ENCODE measurements around the gene GLB1L3.

Gene GLB1L3

DNA sequence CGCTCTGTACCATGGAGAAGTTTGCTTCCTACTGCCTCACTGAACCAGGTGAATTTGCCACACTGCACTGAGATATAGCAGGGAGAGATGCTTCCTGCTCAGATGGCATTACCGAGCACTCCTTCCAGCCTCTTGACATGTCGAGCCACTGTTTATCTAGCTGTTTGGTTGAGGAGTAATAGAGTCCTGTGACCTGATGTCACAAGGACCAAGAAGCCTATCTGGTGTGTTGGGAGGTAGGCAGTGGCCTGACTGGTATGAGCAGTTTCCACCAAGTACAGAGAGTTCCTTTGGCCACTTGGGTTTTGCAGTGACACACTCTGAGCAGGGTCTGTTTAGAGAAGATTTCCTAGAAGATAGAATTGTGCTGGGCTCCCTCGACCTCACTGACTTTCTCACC, 17.6 kb upstream of the GLB1L3 start:
- TF ChIP-seq, protein P1, sequence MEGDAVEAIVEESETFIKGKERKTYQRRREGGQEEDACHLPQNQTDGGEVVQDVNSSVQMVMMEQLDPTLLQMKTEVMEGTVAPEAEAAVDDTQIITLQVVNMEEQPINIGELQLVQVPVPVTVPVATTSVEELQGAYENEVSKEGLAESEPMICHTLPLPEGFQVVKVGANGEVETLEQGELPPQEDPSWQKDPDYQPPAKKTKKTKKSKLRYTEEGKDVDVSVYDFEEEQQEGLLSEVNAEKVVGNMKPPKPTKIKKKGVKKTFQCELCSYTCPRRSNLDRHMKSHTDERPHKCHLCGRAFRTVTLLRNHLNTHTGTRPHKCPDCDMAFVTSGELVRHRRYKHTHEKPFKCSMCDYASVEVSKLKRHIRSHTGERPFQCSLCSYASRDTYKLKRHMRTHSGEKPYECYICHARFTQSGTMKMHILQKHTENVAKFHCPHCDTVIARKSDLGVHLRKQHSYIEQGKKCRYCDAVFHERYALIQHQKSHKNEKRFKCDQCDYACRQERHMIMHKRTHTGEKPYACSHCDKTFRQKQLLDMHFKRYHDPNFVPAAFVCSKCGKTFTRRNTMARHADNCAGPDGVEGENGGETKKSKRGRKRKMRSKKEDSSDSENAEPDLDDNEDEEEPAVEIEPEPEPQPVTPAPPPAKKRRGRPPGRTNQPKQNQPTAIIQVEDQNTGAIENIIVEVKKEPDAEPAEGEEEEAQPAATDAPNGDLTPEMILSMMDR (IDR thresholded peaks at IDR 0.05; ENCODE audit: low read depth, low read length, missing control alignments): no peak
- Histone ChIP-seq H3K27me3 (replicated peaks) (no peaks in the 10 kb centered on the region), H3K36me3 (replicated peaks) (peaks cover 28% of the 10 kb centered on the region), H3K27ac (no peak overlapping the region), H3K4me3 (ENCODE audit: low read depth, low read length) (no peak overlapping the region)
- DNase-seq: no peak
- in situ Hi-C loops (cut with HindIII; ENCODE audit: low pct_ligation_motif_present, low sequenced_read_pairs): no loop called here

DNA sequence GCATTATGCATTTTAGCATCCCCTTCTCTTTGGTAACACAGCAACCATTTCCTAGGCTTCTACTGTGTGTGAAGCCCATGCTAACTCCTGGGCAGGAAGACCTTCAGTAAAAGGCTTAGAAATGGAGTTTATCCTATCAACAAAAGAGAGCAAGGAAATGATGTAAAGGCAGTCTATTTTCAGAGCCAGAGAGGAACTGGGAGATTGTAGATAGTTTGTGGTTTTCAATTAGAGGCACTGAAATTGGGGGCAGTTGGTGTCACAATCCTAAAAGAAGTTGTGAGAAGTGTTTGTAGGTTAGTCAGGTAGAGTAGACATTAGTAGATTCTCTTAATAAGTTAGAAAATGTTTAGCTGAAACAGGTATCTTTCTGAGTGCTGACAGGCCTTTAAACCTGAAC, 15.7 kb upstream of the GLB1L3 start:
- no peak for DNase-seq
- Histone ChIP-seq H3K4me3 (ENCODE audit: low read depth, low read length) (no peak overlapping the region), H3K36me3 (replicated peaks) (peaks cover 30% of the 10 kb centered on the region), H3K27ac (no peak overlapping the region), H3K27me3 (replicated peaks) (no peaks in the 10 kb centered on the region)
- TF ChIP-seq, protein P1 (IDR thresholded peaks at IDR 0.05; ENCODE audit: low read depth, low read length, missing control alignments): no peak
- in situ Hi-C loops (cut with HindIII; ENCODE audit: low pct_ligation_motif_present, low sequenced_read_pairs): no loop called here

DNA sequence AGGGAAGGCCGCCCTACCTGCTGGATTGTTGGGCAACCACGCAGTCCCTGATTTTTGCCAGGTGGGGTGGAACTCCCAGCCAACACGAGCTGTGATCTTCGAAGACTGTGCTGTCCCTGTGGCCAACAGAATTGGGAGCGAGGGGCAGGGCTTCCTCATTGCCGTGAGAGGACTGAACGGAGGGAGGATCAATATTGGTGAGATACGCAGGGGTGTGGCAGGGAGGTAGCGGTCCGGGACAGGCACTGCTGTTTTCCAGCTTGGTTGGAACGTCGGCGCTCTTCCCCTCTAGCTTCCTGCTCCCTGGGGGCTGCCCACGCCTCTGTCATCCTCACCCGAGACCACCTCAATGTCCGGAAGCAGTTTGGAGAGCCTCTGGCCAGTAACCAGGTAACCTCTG, 15.2 kb upstream of the GLB1L3 start:
- H3K27ac ChIP-seq: no peak overlapping the region
- no peak overlapping the region for H3K4me3 ChIP-seq (ENCODE audit: low read depth, low read length)
- peaks cover 30% of the 10 kb centered on the region for H3K36me3 ChIP-seq (replicated peaks)
- in situ Hi-C loops (cut with HindIII; ENCODE audit: low pct_ligation_motif_present, low sequenced_read_pairs): no loop called here
- TF ChIP-seq, protein P1 (IDR thresholded peaks at IDR 0.05; ENCODE audit: low read depth, low read length, missing control alignments): no peak
- H3K27me3 ChIP-seq (replicated peaks): no peaks in the 10 kb centered on the region
- no peak for DNase-seq

DNA sequence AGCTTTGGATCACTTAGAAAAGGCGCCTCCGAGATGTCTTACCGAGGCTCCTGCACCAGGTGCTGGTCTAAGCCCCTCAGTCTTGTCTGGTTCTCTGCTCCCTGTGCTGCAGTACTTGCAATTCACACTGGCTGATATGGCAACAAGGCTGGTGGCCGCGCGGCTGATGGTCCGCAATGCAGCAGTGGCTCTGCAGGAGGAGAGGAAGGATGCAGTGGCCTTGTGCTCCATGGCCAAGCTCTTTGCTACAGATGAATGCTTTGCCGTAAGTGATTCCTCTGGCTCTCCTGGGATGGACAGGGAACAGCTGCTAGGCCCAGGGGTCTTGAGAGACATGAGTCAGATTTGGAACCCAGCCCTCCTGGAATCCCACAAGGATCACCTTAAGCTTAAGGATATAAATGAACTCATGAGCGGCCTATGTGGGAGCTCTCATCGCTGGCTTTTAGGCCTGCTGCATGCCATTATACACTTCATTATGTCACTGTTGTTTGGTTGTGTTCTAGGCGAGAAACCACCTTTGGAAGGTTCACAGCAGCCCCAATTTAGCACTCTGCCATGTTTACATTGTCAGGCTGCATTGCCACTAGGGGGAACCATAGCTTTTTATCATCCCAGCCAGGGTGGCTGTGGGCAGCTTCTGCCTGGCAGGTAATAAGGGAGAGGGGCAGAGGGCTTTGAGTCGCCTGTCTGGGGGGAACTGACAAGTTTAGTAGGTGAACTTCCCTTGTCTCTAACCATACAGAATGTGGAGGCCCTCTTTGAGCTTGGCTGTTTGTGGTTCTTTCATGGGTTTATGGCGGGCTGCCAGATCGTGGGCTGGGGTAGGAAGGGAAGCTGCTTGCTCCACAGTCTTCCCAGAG, 14.3 kb upstream of the GLB1L3 start:
- DNase-seq: no peak
- no peak overlapping the region for H3K27ac ChIP-seq
- H3K36me3 ChIP-seq (replicated peaks): peaks cover 30% of the 10 kb centered on the region
- in situ Hi-C loops (cut with HindIII; ENCODE audit: low pct_ligation_motif_present, low sequenced_read_pairs): no loop called here
- TF ChIP-seq, protein P1 (IDR thresholded peaks at IDR 0.05; ENCODE audit: low read depth, low read length, missing control alignments): peak; percentile 76
- no peak overlapping the region for H3K4me3 ChIP-seq (ENCODE audit: low read depth, low read length)
- no peaks in the 10 kb centered on the region for H3K27me3 ChIP-seq (replicated peaks)

DNA sequence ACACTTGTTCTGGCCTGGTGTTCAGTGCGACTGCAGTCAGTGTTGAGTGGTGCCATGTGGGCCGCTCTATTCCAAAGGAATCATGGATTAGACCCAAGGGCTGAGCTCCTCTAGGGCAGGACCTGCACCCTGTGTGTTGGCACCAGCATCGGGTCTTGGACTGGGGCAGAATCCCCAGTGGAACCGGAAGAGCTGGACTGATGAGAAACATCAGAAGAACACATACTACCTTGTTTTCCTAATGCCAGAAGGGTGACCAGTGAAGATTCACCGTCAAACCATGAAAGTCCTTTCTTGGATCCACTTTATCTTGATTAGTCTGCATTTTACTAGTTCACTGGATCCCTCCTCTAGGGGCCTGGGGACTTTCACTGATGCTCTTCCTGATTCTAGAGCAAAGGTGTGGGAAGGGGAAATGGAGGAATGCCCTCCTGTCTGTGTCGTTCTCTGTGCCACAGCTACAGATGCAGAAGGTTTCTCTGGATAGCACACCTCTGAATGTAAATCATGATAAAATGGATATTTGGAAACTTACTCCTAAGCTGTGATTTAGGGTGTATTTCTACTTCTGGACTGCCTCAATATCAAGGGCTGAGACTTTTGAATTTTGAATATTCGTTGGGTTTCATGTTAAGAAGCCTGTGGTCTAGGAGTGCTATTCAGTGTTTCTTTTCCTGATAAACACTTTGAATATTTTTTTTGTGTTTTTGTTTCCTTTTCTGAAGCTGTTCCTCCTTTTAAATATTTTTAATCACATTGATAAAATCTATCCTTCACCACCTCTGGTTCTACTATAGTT, 11.0 kb upstream of the GLB1L3 start:
- DNase-seq: no peak
- Histone ChIP-seq H3K36me3 (replicated peaks) (peaks cover 17% of the 10 kb centered on the region), H3K27ac (no peak overlapping the region), H3K4me3 (ENCODE audit: low read depth, low read length) (no peak overlapping the region), H3K27me3 (replicated peaks) (no peaks in the 10 kb centered on the region)
- TF ChIP-seq, protein P1 (IDR thresholded peaks at IDR 0.05; ENCODE audit: low read depth, low read length, missing control alignments): no peak
- in situ Hi-C loops (cut with HindIII; ENCODE audit: low pct_ligation_motif_present, low sequenced_read_pairs): no loop called here
